ENCODE results near the gene ARHGEF12.

Gene ARHGEF12

DNA sequence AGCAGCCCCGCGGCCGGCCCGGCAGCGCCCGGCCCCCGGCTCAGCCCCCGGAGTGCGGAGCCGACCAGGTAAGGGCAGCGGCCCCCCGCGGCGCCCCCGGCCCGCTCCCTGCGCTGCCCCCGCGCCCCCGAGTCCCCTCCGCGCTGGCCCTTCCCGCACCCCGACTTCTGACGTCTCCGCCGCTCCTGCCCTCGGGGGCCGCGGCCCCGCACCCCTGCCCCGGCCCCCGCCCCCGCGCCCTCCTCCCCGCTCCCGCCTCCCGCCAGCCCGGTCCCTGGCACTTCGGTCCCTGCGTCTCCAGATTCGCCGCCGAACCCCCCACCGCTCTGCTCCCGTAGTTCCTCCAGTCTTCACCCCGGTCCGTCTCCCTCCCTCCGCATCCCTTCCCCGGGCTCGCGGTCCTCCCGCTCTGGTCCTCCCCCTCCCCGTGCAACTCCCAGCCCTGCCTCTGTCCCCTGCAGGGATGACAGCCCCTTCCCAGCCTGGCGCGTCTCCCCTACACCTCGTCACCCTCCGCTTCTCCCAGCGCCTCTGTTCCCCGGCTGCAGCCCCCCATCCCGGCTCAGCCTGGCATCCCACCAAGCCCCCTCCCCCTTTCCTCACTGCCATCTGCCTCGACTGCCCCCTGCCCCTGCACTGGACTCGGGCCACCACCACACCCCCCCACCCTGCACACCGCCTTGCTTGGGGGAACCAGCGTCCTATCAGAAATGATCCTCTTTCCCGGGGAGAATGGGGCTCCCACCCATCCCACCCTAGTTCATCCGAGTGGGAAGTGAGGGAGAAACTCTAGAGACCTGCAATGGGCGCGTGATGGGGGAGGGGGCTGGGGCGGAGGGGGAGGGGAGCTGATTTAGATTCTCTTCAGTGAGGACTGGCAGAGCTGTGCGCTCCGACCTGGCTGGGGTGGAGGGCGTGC is 175.9 kb downstream of the ARHGEF12 start:
- no peak for DNase-seq (ENCODE audit: extremely low spot score)
- ChIA-PET CTCF (interaction anchor here (0.7 to 2.1 kb wide), 4 partner anchors 173 to 686 kb away, joined by 3 to 14 read pairs (median 6); no protein-coding TSS in a partner anchor), POLR2A (interaction anchor here (1.0 kb wide), 1 partner anchor 171 kb away, joined by 4 read pairs; no protein-coding TSS in a partner anchor)
- TF ChIP-seq ARNT (IDR thresholded peaks at IDR 0.05), result no peak
- TF ChIP-seq LEF1 (IDR thresholded peaks at IDR 0.05; ENCODE audit: borderline replicate concordance), result no peak
- no peak for TF ChIP-seq TARDBP (IDR thresholded peaks at IDR 0.05)
- no peak for TF ChIP-seq FOXM1 (IDR thresholded peaks at IDR 0.05; ENCODE audit: borderline replicate concordance)
- TF ChIP-seq BHLHE40 (IDR thresholded peaks at IDR 0.05; ENCODE audit: borderline replicate concordance), result no peak
- no peak for TF ChIP-seq ZNF384 (IDR thresholded peaks at IDR 0.05)
- TF ChIP-seq PKNOX1 (IDR thresholded peaks at IDR 0.05), result no peak
- no peak for TF ChIP-seq FOXA1 (IDR thresholded peaks at IDR 0.05)
- TF ChIP-seq SUZ12 (IDR thresholded peaks at IDR 0.05), result no peak
- TF ChIP-seq NFRKB (IDR thresholded peaks at IDR 0.05), result no peak
- TF ChIP-seq FOXK2 (IDR thresholded peaks at IDR 0.05), result no peak
- no peak for TF ChIP-seq CTBP1 (IDR thresholded peaks at IDR 0.05; ENCODE audit: borderline replicate concordance)

GRCh38 chr11:120512739-120513435 is 176.7 kb downstream of the ARHGEF12 start:
- ChIA-PET CTCF (interaction anchor here (0.6 to 2.1 kb wide), 2 partner anchors 162 to 172 kb away, joined by 3 to 7 read pairs; no protein-coding TSS in a partner anchor), POLR2A (no interaction called here)
- no peak for TF ChIP-seq L3MBTL2 (conservative IDR thresholded peaks at IDR 0.05)
- no peak for TF ChIP-seq CTBP1 (IDR thresholded peaks at IDR 0.05; ENCODE audit: borderline replicate concordance)
- TF ChIP-seq ELF4 (IDR thresholded peaks at IDR 0.05), result no peak
- no peak for TF ChIP-seq TARDBP (IDR thresholded peaks at IDR 0.05)
- no peak for TF ChIP-seq LEF1 (IDR thresholded peaks at IDR 0.05; ENCODE audit: borderline replicate concordance)
- TF ChIP-seq PKNOX1 (IDR thresholded peaks at IDR 0.05), result no peak
- TF ChIP-seq SUZ12 (IDR thresholded peaks at IDR 0.05), result no peak
- no peak for TF ChIP-seq FOXM1 (IDR thresholded peaks at IDR 0.05; ENCODE audit: borderline replicate concordance)
- TF ChIP-seq FOXA1 (IDR thresholded peaks at IDR 0.05), result no peak
- DNase-seq (ENCODE audit: extremely low spot score), result no peak

- DNase-seq (ENCODE audit: extremely low spot score), result no peak
- CTCF ChIA-PET, result interaction anchor here (0.6 to 2.1 kb wide), 2 partner anchors 162 to 171 kb away, joined by 3 to 7 read pairs; no protein-coding TSS in a partner anchor
- no peak for TF ChIP-seq FOXM1 (IDR thresholded peaks at IDR 0.05; ENCODE audit: borderline replicate concordance)
- no peak for TF ChIP-seq NFRKB (IDR thresholded peaks at IDR 0.05)
- TF ChIP-seq PKNOX1 (IDR thresholded peaks at IDR 0.05), result no peak
- TF ChIP-seq TARDBP (IDR thresholded peaks at IDR 0.05), result no peak
- no peak for TF ChIP-seq BHLHE40 (IDR thresholded peaks at IDR 0.05; ENCODE audit: borderline replicate concordance)
- no peak for TF ChIP-seq L3MBTL2 (conservative IDR thresholded peaks at IDR 0.05)
- POLR2A ChIA-PET, result no interaction called here
Measured at GRCh38 chr11:120513436-120514315, 177.5 kb downstream of the ARHGEF12 start.

- ChIA-PET CTCF (no interaction called here), POLR2A (no interaction called here)
- TF ChIP-seq L3MBTL2 (conservative IDR thresholded peaks at IDR 0.05) (no peak), ELF4 (IDR thresholded peaks at IDR 0.05) (no peak), CTBP1 (IDR thresholded peaks at IDR 0.05; ENCODE audit: borderline replicate concordance) (no peak), FOXK2 (IDR thresholded peaks at IDR 0.05) (no peak), FOXA1 (IDR thresholded peaks at IDR 0.05) (no peak), HDGF (IDR thresholded peaks at IDR 0.05; ENCODE audit: borderline replicate concordance) (no peak), FOXM1 (IDR thresholded peaks at IDR 0.05; ENCODE audit: borderline replicate concordance) (no peak), TARDBP (IDR thresholded peaks at IDR 0.05) (no peak), BHLHE40 (IDR thresholded peaks at IDR 0.05; ENCODE audit: borderline replicate concordance) (no peak), PKNOX1 (IDR thresholded peaks at IDR 0.05) (no peak), LEF1 (IDR thresholded peaks at IDR 0.05; ENCODE audit: borderline replicate concordance) (no peak), SUZ12 (IDR thresholded peaks at IDR 0.05) (no peak), NFRKB (IDR thresholded peaks at IDR 0.05) (no peak), SP1 (IDR thresholded peaks at IDR 0.05) (no peak)
- DNase-seq (ENCODE audit: extremely low spot score), result no peak
Measured at GRCh38 chr11:120514541-120515121, 178.4 kb downstream of the ARHGEF12 start.
